GM12891 (cell line): ENCODE measurements around the gene GTF2H4.

ENCODE experiments used
- PAX5 ChIP-seq: IDR thresholded peaks from 2 replicates; pipeline ENCODE4 v1.6.1; 2011; ENCODE audit warnings: low read length, moderate library complexity, mild to moderate bottlenecking; ENCODE audit not compliant: insufficient read depth, severe bottlenecking
- POLR2A ChIP-seq: IDR thresholded peaks from 2 replicates; pipeline ENCODE4 v1.6.1; 2011; ENCODE audit warnings: low read depth, low read length, control low read depth
- POLR2AphosphoS5 ChIP-seq: IDR thresholded peaks from 2 replicates; pipeline ENCODE4 v1.6.1; 2011; ENCODE audit warnings: low read depth, low read length, control low read depth
- SPI1 ChIP-seq: IDR thresholded peaks from 2 replicates; pipeline ENCODE4 v1.6.1; 2011; ENCODE audit warnings: low read depth, low read length, control low read depth

GRCh38 chr6:30918670-30919069 is 10.7 kb downstream of the GTF2H4 start:
- no peak for TF ChIP-seq POLR2A
- no peak for TF ChIP-seq SPI1
- TF ChIP-seq POLR2AphosphoS5, result no peak
- TF ChIP-seq PAX5, result no peak
